HG02623 (cell line): ENCODE data around the gene C1orf159.
"Not testable (repeated sequence)": the region's sequence is repeated elsewhere in the genome, so short reads cannot be mapped to it uniquely, and the experiment has no call there.

Source experiments
- ATAC-seq: cut with Tn5 transposase; IDR thresholded peaks from one replicate; pipeline ENCODE4 v1.9.1; 2021; ENCODE audit warnings: moderate library complexity; ENCODE audit not compliant: unreplicated experiment

C1orf159 gene

DNA sequence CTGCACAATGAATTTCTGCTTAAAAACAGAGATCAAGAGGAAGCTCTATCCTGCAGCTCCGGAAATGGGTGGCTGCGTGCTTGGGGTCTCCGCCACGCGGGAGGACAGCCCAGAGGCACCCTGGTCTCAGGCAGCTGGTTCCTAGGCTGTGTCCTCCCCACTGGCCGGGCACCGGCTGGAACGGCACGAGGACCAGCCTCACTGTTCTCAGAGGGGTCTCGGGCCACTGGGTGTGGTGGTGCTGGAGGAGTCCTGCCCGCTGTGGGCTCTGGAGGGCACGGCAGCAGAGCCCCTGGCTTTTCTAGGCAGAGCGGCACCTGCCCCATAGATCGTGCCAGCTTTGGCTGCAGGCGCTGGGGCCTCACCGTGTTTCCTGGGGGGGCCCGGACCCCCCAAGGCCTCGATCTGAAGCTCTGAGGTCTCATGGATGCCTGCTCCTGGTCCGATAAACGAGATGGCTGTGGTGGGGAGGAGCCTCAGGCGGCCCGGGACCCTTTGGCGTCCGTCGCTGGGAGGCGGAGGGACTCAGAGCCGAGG is 33.6 kb downstream of the C1orf159 start:
- no peak for ATAC-seq

DNA sequence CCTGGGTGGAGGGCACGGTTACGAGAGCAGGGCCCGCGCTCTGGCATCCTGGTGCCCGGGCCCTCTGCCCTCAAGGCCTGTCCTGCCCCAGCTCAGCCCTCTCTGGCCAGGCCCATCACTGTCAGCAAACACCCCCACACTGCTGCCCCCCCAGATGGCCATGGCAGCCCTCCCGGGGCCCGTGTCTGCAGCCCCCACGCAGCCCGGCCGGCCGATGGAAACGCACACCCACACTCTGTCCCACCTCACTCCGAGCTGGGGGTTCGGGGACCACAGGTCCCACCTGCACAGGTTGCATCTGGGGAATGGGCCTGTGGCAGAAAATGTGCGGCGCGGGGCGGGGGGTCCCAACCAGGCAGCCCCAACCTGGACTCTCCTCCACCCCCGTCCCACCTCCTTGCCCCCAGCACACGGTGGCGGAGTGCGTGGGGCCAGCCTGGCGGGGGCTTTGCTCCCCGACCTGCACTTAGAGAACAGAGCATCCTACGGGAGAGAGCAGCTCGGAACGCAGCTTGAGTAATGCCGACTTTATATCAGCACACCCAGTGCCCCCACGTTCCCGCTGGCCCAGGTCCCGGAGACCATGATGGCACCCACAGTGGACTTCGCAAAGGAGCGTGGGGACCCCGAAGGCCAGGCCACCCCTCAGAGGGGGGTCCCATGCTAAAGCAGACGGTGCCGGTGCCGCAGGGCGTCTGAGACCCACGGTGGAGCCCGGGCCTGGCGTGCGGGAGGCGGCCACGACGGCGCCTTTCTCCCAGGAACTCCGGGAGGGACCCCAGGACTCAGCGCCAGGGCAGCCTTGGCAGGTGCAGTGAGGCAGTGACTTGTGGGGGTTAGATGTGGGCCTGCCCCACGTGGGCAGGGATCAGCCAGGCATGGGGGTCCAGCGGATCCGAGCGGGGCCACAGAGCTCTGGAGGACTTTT is 34.3 kb downstream of the C1orf159 start:
- no peak for ATAC-seq

DNA sequence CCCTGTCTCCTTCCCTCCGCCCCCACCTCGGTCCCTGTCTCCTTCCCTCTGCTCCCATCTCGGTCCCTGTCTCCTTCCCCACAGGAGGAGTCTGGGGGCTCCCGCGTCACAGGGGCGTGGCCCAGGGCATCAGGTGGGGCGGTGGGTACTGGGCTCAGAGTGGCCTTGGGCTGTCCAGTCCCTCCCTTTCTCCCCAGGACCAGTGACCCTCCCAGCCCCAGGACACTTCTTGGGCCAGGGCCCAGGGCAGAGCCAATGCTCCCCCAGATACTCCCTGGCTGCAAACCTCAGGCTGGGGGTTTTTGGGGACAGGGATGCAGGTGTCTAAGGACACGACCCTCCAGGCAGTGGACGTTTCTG is 35.0 kb downstream of the C1orf159 start:
- no peak for ATAC-seq

GRCh38 chr1:1080122-1080757 is 35.6 kb downstream of the C1orf159 start:
- ATAC-seq: no peak

- ATAC-seq: no peak
Measured at GRCh38 chr1:1079408-1080121, 36.3 kb downstream of the C1orf159 start.

- ATAC-seq: not testable (repeated sequence)
Measured at GRCh38 chr1:1077396-1077795, 38.5 kb downstream of the C1orf159 start.

GRCh38 chr1:1075148-1075935 is 40.5 kb downstream of the C1orf159 start:
- no peak for ATAC-seq

DNA sequence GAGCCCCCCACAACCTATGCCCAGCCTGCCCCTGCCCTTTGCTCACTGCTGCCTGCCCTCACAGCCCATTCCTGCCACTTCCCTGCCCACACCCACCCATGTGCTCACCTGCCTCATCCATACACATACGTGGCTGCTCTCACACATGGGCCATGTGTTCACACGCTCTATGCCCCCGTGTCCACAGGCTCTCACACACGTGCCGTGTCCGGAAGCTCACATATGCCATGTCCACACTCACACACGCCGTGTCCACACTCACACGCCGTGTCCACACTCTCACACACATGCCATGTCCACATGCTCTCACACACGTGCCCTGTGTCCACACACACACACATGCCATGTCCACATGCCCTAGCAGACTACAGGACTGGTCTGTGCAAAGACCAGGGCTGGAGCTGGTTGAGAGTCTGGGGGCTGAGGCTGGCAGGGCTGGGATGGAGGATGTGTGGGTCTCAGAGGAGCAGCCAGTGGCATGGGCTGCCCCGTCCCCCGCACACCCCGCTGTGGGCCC is 41.2 kb downstream of the C1orf159 start:
- no peak for ATAC-seq

- no peak for ATAC-seq
Measured at GRCh38 chr1:1073743-1074587, 41.9 kb downstream of the C1orf159 start, which contains the start of gene RNF223. Gene RNF223, minus strand, starts transcription at chr1:1074306. Its CDS starts 1,740 bp downstream, at chr1:1072566.

DNA sequence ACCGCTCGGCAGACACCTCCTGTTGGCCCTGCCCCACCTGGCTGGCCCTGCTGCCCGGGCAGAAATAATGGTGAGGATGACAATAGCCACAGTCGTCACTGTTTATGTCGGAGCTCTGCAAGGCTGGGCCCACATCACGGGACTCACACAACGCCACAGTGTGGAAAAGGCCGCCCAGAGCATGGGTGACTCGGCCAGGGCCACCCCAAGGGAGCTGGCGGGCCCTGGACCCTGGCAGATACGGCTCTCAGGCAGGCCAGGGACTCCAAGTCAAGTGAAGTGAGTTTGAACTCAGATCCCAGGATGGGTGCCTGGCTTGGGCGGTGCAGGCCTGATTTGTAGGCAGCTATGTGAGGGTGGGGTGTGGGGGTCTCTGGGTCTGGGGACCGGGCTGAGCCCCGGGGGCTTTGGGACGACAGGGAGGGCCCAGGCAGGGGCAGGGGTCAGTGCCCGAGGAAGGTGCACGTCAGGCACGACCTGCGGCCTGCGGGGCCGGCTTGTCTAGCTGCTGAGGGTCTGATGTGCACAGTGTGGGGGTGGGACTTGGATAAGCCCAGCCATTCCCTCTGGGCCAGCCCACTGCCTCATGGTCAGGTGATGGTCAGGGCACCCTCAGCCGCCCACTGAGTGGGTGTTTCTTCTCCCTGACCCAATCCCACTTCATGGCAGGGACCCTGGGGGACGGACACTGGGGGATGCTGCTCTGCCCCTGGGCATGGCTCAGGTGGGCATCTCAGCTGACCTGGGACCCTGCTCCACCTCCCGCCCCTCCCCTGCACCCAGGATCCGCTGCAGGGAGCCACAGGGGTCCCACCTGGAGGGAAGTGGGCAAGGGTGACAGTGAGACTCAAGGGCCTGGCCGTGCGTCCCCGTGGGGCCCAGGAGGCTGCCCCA is 42.8 kb downstream of the C1orf159 start:
- ATAC-seq: no peak

DNA sequence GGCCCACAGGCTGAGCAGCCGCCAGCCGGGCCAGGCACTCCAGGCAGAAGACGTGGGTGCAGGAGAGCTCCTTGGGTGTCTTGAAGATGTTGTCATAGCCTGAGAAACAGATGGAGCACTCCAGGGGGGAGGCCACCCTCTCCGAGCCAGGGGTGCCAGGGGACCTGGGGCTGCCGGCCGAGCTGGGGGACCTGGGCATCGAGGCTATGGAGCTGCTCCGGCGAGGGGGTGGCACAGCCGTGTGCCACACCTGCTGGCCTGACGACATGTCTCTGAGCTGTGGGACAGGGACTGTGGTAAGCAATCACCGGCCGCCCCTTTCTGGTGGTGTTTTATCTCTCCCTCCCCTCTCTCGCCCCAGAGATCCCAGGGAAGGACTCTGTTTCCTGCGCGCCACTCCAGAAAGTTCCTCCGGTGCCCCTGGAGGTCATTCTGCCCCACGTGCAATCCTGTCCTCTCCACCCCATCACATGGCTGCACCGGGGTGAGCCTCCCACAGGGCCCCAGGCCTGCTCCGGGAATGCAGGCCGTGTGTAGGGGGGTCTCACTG is 43.5 kb downstream of the C1orf159 start:
- no peak for ATAC-seq

DNA sequence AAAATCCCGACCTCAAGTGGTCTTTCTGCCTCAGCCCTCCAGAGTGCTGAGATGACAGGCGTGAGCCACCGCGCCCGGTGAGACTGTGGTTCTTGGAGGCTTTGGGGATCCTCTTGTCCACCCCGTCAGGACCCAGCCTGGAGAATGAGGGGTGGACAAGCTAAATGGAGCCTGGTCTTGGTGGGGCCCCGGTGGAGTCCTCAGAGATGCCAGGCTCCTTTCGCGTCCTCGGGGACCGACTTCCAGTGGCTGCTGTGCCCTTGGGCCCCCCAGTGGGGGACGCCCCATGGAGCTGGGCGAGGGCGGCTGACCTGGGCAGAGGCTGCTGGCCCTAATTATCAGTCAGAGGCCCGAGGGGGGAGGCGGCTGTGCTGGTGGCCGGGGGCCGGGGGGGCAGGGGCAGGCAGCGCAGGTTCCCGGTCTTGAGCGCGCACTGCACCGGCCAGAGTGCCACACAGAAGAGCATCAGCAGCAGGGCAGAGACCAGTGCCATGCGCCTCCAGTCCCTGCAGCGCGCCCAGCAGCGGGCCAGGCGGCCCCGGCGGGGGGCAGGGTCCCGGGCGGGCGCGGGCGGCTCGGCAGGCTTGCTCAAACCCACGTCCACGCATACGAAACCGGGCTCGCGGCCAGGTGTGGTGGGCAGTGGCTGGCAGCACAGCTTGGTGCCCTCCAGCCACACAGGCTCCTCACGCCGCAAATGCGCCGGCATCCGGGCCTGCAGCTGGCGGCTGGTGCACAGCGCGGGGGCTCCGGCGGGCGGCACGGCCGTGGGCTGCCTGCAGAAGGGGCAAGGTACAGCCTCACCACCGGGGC is 44.2 kb downstream of the C1orf159 start:
- no peak for ATAC-seq

DNA sequence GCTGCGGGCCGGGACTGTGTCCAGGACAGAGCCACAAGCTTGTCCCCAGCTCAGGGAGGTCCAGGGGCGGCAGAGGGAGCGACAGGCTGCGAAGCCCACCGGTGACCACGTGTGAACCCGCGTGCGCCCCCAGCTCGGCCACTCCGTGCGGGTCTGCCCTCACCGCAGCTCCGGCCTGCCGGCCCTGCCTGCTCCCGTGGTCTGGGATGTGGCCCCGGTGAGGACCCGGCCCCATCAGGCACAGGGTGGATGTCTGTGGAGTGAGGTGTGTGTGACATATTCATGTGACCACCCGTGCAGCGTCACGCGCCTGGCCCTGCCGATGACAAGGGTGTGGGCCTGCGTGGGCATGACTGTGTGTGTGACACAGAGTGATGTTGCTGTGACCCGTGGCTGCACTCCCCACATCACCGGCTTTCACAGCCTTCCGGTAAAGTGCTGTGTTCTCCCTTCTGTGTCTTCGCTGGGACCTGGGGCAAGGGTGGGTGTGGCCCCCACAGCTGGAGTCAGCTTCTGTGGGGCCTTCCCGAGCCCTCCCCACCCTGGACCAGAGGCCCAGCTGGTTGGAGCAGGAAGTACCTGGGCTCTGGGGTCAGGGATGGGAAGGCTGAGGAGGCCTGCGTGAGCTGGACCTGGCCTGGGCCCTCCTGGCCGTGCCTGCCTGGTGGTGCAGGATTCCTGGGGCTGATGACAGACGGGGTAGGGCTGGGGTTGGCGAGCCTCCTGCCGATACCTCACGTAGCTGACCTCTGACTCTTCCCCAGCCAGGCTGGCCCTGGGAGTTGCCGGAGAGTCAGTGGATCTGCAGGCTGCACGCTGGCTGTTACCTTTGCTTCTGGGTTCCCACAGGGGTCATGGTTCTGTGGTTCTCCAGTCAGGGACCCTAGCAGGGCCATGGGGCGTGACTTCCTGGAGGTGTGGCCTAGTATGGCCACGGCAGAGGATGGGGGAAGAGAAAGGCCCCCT is 45.9 kb downstream of the C1orf159 start:
- no peak for ATAC-seq

GRCh38 chr1:1069056-1069710 is 46.7 kb downstream of the C1orf159 start:
- peak; percentile 43 for ATAC-seq

GRCh38 chr1:1068517-1069055 is 47.3 kb downstream of the C1orf159 start:
- peak; percentile 8 for ATAC-seq
